ENCODE data around the gene ZSWIM6.
"Not testable (repeated sequence)": the region's sequence is repeated elsewhere in the genome, so short reads cannot be mapped to it uniquely, and the experiment has no call there.

The ZSWIM6 gene

DNA sequence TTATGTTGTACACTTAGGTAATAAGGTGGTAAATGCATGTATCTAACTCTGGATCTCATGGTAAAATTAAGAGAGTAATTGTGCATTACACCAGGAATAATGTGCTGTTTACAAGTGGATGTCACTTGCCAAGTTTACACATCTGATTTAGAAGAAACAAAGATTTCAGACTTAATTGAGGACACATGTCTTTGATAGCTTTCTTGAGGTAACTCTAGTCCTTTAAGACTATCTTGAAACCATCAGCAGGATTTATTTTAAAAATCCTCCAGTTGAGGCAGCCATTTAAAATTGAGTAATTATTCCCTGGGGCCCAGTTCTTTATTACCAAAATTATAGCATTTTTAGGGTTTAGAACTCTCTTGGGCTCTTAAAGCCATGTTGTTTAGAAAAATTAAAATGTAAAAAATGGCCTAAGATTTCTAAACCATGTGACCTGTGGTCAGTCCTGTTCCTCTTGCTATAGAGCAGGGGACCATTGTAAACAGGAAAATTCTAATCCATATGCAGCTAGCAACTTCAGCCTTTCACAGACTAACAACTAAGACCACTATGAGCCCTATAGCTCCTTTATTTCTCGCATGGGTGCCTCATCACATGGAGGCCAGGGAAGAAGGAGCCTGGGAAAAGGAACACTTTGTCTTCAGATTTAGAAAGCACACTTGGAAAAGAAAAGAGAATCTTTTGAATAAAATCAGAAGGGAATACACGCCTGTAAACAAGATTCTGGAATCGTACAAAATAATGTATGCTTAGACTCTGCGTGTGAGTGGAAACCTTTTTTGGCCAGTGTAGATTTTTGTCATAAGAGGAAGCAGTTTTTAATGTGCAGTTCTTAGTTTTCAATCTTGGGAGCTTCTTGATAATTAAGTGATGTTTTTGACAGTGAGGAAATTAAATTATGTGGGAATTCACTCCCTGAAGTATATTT, 71.2 kb downstream of the ZSWIM6 start:
- POLR2A ChIA-PET, result no interaction called here
- no peak for DNase-seq
- H3K9me3 ChIP-seq (ENCODE audit: control extremely low read depth in 1 of 5, control insufficient read depth in 4 of 5, insufficient read depth in 2 of 5, low read depth in 1 of 5, low read length in 4 of 5), result no peaks in the 10 kb centered on the region
- H3K4me1 ChIP-seq (ENCODE audit: control extremely low read depth in 1 of 4, control insufficient read depth in 4 of 4, insufficient read depth in 4 of 4, low read length in 3 of 4), result peaks cover 2 to 20% (median 7%) of the 10 kb centered on the region in 4 experiments
- no peaks in the 10 kb centered on the region for H3K36me3 ChIP-seq (ENCODE audit: control insufficient read depth in 4 of 4, insufficient read depth in 4 of 4, low read length in 3 of 4)
- H3K27me3 ChIP-seq (replicated peaks in 2 of 5; ENCODE audit: control insufficient read depth in 4 of 5, insufficient read depth in 5 of 5, low read length in 4 of 5), result no peaks in the 10 kb centered on the region
- no peak overlapping the region for H3K27ac ChIP-seq (ENCODE audit: insufficient read depth in 1 of 2, low read depth in 1 of 2, low read length in 2 of 2, poor library complexity in 1 of 2, severe bottlenecking in 2 of 2)
- no peak overlapping the region for H3K4me3 ChIP-seq (ENCODE audit: control insufficient read depth in 1 of 7, extremely low read depth in 1 of 7, insufficient read depth in 4 of 7, low read depth in 2 of 7, low read length in 6 of 7)
- WGBS (ENCODE audit: insufficient coverage), result 93% methylated on average over 4 of the region's 4 CpGs
- CTCF ChIA-PET, result interaction anchor here (0.7 to 1.0 kb wide), 3 partner anchors 13 to 44 kb away, joined by 3 to 4 read pairs (median 3); no protein-coding TSS in a partner anchor

DNA sequence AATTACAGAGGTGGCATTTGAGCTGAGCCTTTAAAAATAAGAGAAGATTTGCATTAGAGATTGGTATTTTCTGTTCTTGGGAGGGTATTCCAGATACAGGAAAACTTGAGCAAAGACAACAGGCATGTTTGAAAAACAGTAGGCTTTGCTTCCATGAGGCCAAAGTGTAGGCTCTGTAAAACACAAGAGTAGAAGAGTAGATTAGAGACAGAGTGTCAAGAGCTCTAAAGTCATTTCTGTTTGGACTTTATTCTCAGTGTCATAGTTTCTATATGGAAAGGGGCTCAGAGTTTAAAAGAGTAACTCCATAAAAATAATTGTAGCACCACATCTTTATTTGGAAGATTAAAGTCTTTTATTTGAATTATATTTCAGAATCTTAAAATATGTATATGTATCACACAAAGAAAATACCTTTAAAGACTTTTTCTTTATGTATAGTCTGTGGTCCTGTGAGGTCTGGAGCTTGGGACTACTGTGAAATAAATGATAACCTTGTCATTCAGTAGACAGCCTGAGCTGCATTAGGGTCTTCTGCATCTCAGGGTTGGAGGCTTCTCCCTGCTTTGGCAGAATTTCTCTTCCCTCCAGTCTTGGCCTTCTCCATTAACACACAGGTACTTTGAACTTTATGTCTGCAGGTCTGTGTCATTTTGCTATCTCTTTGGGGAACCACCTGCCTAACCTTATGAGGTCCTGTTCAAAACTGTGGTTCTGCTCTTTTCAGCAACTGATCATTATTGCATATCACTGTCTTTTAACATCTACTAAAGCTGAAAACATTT, 73.6 kb downstream of the ZSWIM6 start:
- CTCF ChIA-PET, result interaction anchor here (1.1 to 2.0 kb wide), 3 partner anchors 12 to 76 kb away, joined by 3 to 6 read pairs (median 5); no protein-coding TSS in a partner anchor
- Histone ChIP-seq H3K27ac (ENCODE audit: insufficient read depth in 1 of 2, low read depth in 1 of 2, low read length in 2 of 2, poor library complexity in 1 of 2, severe bottlenecking in 2 of 2) (no peak overlapping the region), H3K9me3 (ENCODE audit: control extremely low read depth in 1 of 5, control insufficient read depth in 4 of 5, insufficient read depth in 2 of 5, low read depth in 1 of 5, low read length in 4 of 5) (no peaks in the 10 kb centered on the region), H3K36me3 (ENCODE audit: control insufficient read depth in 4 of 4, insufficient read depth in 4 of 4, low read length in 3 of 4) (no peaks in the 10 kb centered on the region), H3K27me3 (replicated peaks in 2 of 5; ENCODE audit: control insufficient read depth in 4 of 5, insufficient read depth in 5 of 5, low read length in 4 of 5) (no peaks in the 10 kb centered on the region), H3K4me3 (ENCODE audit: control insufficient read depth in 1 of 7, extremely low read depth in 1 of 7, insufficient read depth in 4 of 7, low read depth in 2 of 7, low read length in 6 of 7) (no peak overlapping the region), H3K4me1 (ENCODE audit: control extremely low read depth in 1 of 4, control insufficient read depth in 4 of 4, insufficient read depth in 4 of 4, low read length in 3 of 4) (peaks cover 9 to 34% (median 19%) of the 10 kb centered on the region in 4 experiments)
- no peak for DNase-seq
- POLR2A ChIA-PET, result no interaction called here

DNA sequence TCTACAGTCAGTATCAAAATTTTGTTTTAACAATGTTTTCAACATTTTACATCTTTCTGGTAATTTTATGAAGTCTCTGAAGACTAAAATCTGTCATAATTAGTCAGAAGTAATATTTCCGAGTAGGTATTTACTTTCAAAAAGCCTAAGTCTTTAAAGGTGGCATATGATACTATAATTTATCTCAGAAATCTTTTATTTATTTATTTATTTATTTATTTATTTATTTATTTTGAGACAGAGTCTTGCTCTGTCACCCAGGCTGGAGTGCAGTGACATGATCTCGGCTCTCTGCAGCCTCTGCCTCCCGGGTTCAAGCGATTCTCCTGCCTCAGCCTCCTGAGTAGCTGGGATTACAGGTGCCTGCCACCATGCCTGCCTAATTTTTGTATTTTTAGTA, 74.4 kb downstream of the ZSWIM6 start:
- DNase-seq; POLR2A ChIA-PET; H3K4me3 ChIP-seq (ENCODE audit: control insufficient read depth in 1 of 7, extremely low read depth in 1 of 7, insufficient read depth in 4 of 7, low read depth in 2 of 7, low read length in 6 of 7); H3K27ac ChIP-seq (ENCODE audit: insufficient read depth in 1 of 2, low read depth in 1 of 2, low read length in 2 of 2, poor library complexity in 1 of 2, severe bottlenecking in 2 of 2); H3K27me3 ChIP-seq (replicated peaks in 2 of 5; ENCODE audit: control insufficient read depth in 4 of 5, insufficient read depth in 5 of 5, low read length in 4 of 5); H3K36me3 ChIP-seq (ENCODE audit: control insufficient read depth in 4 of 4, insufficient read depth in 4 of 4, low read length in 3 of 4); H3K9me3 ChIP-seq (ENCODE audit: control extremely low read depth in 1 of 5, control insufficient read depth in 4 of 5, insufficient read depth in 2 of 5, low read depth in 1 of 5, low read length in 4 of 5): not testable (repeated sequence)
- peaks cover 9 to 34% (median 19%) of the 10 kb centered on the region in 4 experiments for H3K4me1 ChIP-seq (ENCODE audit: control extremely low read depth in 1 of 4, control insufficient read depth in 4 of 4, insufficient read depth in 4 of 4, low read length in 3 of 4)
- 95% methylated on average over 3 of the region's 4 CpGs for WGBS (ENCODE audit: insufficient coverage)
- CTCF ChIA-PET, result interaction anchor here (1.4 to 2.0 kb wide), 2 partner anchors 12 to 21 kb away, joined by 5 to 6 read pairs; no protein-coding TSS in a partner anchor

GRCh38 chr5:61407706-61408270, 75.7 kb downstream of the ZSWIM6 start:
- no peak for DNase-seq
- H3K27me3 ChIP-seq (replicated peaks in 2 of 5; ENCODE audit: control insufficient read depth in 4 of 5, insufficient read depth in 5 of 5, low read length in 4 of 5), result no peaks in the 10 kb centered on the region
- no peaks in the 10 kb centered on the region for H3K36me3 ChIP-seq (ENCODE audit: control insufficient read depth in 4 of 4, insufficient read depth in 4 of 4, low read length in 3 of 4)
- H3K4me1 ChIP-seq (ENCODE audit: control extremely low read depth in 1 of 4, control insufficient read depth in 4 of 4, insufficient read depth in 4 of 4, low read length in 3 of 4), result peaks cover 7 to 24% (median 16%) of the 10 kb centered on the region in 4 experiments
- no peak overlapping the region for H3K4me3 ChIP-seq (ENCODE audit: control insufficient read depth in 1 of 7, extremely low read depth in 1 of 7, insufficient read depth in 4 of 7, low read depth in 2 of 7, low read length in 6 of 7)
- CTCF ChIA-PET, result no interaction called here
- peak overlapping the region in 1 of 2 experiments; percentile 20 for H3K27ac ChIP-seq (ENCODE audit: insufficient read depth in 1 of 2, low read depth in 1 of 2, low read length in 2 of 2, poor library complexity in 1 of 2, severe bottlenecking in 2 of 2)
- WGBS (ENCODE audit: insufficient coverage), result no CpG with 5 or more reads among the region's 1 CpG
- no peaks in the 10 kb centered on the region for H3K9me3 ChIP-seq (ENCODE audit: control extremely low read depth in 1 of 5, control insufficient read depth in 4 of 5, insufficient read depth in 2 of 5, low read depth in 1 of 5, low read length in 4 of 5)
- POLR2A ChIA-PET, result interaction anchor here (1.0 kb wide), 1 partner anchor 76 kb away, joined by 4 read pairs; no protein-coding TSS in a partner anchor

GRCh38 chr5:61408476-61409168, 76.6 kb downstream of the ZSWIM6 start:
- CTCF ChIA-PET, result interaction anchor here (0.7 to 0.9 kb wide), 2 partner anchors 51 to 77 kb away, joined by 4 read pairs; partner anchors contain the start of gene ZSWIM6

DNA sequence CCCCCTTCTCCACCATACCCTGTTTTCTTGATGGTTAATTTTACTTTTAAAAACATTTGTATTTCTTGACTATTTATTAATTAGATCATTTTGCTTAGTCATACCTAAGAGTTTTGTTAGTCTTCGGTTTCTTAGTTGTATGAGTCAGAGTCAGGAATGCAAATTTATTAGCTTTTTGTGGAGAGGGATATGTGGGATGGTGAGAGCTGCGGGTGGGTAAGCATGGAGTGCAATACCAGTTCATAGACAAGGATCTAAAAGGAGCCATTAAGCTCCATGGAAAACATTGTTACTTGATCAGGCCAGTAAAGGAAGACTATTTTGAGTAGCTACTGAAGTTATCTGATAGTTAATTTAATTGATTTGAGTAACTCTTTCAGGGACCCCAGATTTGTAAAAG, 77.5 kb downstream of the ZSWIM6 start:
- Histone ChIP-seq H3K4me3 (ENCODE audit: control insufficient read depth in 1 of 7, extremely low read depth in 1 of 7, insufficient read depth in 4 of 7, low read depth in 2 of 7, low read length in 6 of 7) (peak overlapping the region in 2 of 7 experiments; percentile 33 to 66), H3K27me3 (replicated peaks in 2 of 5; ENCODE audit: control insufficient read depth in 4 of 5, insufficient read depth in 5 of 5, low read length in 4 of 5) (no peaks in the 10 kb centered on the region), H3K27ac (ENCODE audit: insufficient read depth in 1 of 2, low read depth in 1 of 2, low read length in 2 of 2, poor library complexity in 1 of 2, severe bottlenecking in 2 of 2) (no peak overlapping the region), H3K4me1 (ENCODE audit: control extremely low read depth in 1 of 4, control insufficient read depth in 4 of 4, insufficient read depth in 4 of 4, low read length in 3 of 4) (peaks cover 7 to 16% (median 13%) of the 10 kb centered on the region in 4 experiments), H3K9me3 (ENCODE audit: control extremely low read depth in 1 of 5, control insufficient read depth in 4 of 5, insufficient read depth in 2 of 5, low read depth in 1 of 5, low read length in 4 of 5) (no peaks in the 10 kb centered on the region), H3K36me3 (ENCODE audit: control insufficient read depth in 4 of 4, insufficient read depth in 4 of 4, low read length in 3 of 4) (no peaks in the 10 kb centered on the region)
- WGBS (ENCODE audit: insufficient coverage), result 70% methylated on average over 1 of the region's 2 CpGs
- DNase-seq, result peak; percentile 29 to 65 (median 49)
- POLR2A ChIA-PET, result interaction anchor here (0.6 kb wide), 1 partner anchor 78 kb away, joined by 4 read pairs; the partner anchor contains the start of gene ZSWIM6
- CTCF ChIA-PET, result interaction anchor here (0.7 to 1.0 kb wide), 2 partner anchors 52 to 215 kb away, joined by 3 to 4 read pairs; no protein-coding TSS in a partner anchor

More at GRCh38 chr5:61408476-61409168, 76.6 kb downstream of the ZSWIM6 start:
- Histone ChIP-seq H3K4me1 (ENCODE audit: control extremely low read depth in 1 of 4, control insufficient read depth in 4 of 4, insufficient read depth in 4 of 4, low read length in 3 of 4) (peaks cover 7 to 16% (median 13%) of the 10 kb centered on the region in 4 experiments), H3K27ac (ENCODE audit: insufficient read depth in 1 of 2, low read depth in 1 of 2, low read length in 2 of 2, poor library complexity in 1 of 2, severe bottlenecking in 2 of 2) (peak overlapping the region in 1 of 2 experiments; percentile 25), H3K4me3 (ENCODE audit: control insufficient read depth in 1 of 7, extremely low read depth in 1 of 7, insufficient read depth in 4 of 7, low read depth in 2 of 7, low read length in 6 of 7) (peak overlapping the region in 5 of 7 experiments; percentile 33 to 66 (median 49)), H3K27me3 (replicated peaks in 2 of 5; ENCODE audit: control insufficient read depth in 4 of 5, insufficient read depth in 5 of 5, low read length in 4 of 5) (no peaks in the 10 kb centered on the region), H3K9me3 (ENCODE audit: control extremely low read depth in 1 of 5, control insufficient read depth in 4 of 5, insufficient read depth in 2 of 5, low read depth in 1 of 5, low read length in 4 of 5) (no peaks in the 10 kb centered on the region), H3K36me3 (ENCODE audit: control insufficient read depth in 4 of 4, insufficient read depth in 4 of 4, low read length in 3 of 4) (no peaks in the 10 kb centered on the region)
- whole genome bisulfite sequencing (ENCODE audit: insufficient coverage), result 0% methylated on average over 12 of the region's 28 CpGs
- POLR2A ChIA-PET, result interaction anchor here (1.0 kb wide), 1 partner anchor 77 kb away, joined by 4 read pairs; no protein-coding TSS in a partner anchor
- DNase-seq, result peak; percentile 100

All from common myeloid progenitor, CD34-positive (primary cell).